NT2/D1 (cell line): ENCODE results near the gene SUSD1.

Experiments
- YY1 ChIP-seq: IDR thresholded peaks from 2 replicates; pipeline ENCODE4 v1.6.1; 2011; ENCODE audit not compliant: insufficient read length, insufficient read depth
- ZNF274 ChIP-seq: IDR thresholded peaks from 2 replicates; pipeline ENCODE4 v1.6.1; 2011; ENCODE audit warnings: mild to moderate bottlenecking, low read depth, low read length

DNA sequence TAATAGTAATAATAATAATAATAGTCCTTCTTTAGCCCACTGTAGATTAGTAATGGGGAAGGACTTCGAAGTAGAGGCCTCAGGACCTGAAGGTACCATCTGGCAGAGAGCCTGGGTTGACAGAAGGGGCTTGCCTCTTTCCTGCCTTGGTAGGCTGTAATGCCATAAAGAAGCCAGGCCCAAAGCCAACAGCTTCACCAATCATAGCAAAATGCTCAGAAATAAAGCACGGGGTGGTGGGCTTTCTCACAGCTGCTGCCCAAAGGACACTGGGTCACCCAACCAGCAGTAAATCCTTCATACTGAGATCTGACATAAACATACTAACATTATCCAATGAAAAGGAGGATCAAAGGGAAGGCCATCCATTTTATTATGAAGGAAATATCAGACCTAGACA, 70.7 kb downstream of the SUSD1 start:
- TF ChIP-seq ZNF274 (no peak), YY1 (no peak)
